ENCODE measurements around the gene JPT2.

GRCh38 chr16:1729445-1729844 is 51.4 kb downstream of the JPT2 start:
- TF ChIP-seq CTCF (IDR thresholded peaks at IDR 0.05), result no peak
- no peak for TF ChIP-seq POLR2A (IDR thresholded peaks at IDR 0.05)

All from heart left ventricle (tissue), 13 donors.